Frontal cortex (tissue), 4 donors: ENCODE results near the gene HMGXB3. TPM values are rescaled to one million over a fixed set of nuclear protein-coding genes. Genes with fewer than 3 reads are reported as not detected.
A peak's percentile ranks its signal among the peaks of the same experiment; 100 is the strongest.

Experiments used
- DNase-seq, 2 donors: peaks; one replicate each; pipeline ENCODE4 v3.0.0; 2012; ENCODE audit warnings: low spot score in 2 of 2
- FAIRE-seq: peaks from 2 replicates; lab custom pipeline; 2012; peaks lifted over from hg19 to GRCh38; lab: Jason Lieb, UNC
- total RNA-seq: library from RNA; depleted of rRNA; stranded (reverse); fragments of >200 nt; gene quantifications from one replicate; pipeline ENCODE4 v1.2.3, GENCODE V29; 2014
- donor health status: control.
- donor health status: control.
- donor health status: control.

The HMGXB3 gene
- 21.2 TPM for total RNA-seq

- no peak for FAIRE-seq
These were observed at the start of gene HMGXB3, which contains the start of gene TIGD6 for GRCh38 chr5:150000256-150000989. Gene HMGXB3, plus strand, starts transcription at chr5:150000739. Its CDS starts 4,114 bp downstream, at chr5:150004853. Gene TIGD6, minus strand, starts transcription at chr5:150000654. Its CDS starts 4,306 bp downstream, at chr5:149996348.

DNA sequence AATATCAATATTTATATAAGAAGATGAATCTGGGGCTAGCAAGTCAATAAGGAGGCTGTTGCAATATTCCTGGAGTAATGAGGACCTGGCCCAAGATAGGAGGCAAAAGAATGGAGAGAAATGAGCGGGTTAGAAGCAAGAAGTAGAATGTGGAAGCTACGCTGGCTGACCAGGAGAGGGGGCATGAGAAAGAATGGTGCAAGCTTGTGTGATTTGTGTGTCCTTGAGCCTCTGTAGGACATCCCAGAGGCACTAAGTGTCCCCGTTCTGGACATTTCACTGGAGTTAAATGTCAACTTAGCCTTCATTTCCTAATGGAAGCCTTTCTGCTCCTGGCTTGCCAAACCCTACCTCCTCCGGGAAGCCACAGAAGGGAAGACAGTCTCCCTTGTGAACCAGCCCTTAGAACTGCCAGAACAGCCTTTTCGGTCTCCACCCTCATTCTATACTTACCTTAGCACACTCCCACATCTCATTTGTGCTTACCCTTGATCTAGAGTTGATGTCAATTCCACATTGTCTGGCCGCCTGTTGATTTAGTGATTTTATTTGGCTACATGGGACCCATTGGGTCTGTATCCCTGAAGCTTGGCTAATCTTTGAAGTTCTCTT lies 49.3 kb upstream of the HMGXB3 start:
- FAIRE-seq (no peak), DNase-seq (no peak)

More at GRCh38 chr5:150000256-150000989, at the start of gene HMGXB3, which contains the start of gene TIGD6:
- peak; percentile 89 to 93 for DNase-seq

GRCh38 chr5:149953436-149954121 lies 47.0 kb upstream of the HMGXB3 start:
- DNase-seq (no peak), FAIRE-seq (no peak)

- FAIRE-seq (no peak), DNase-seq (no peak)
These were observed 45.7 kb upstream of the HMGXB3 start for GRCh38 chr5:149954798-149955197.

DNA sequence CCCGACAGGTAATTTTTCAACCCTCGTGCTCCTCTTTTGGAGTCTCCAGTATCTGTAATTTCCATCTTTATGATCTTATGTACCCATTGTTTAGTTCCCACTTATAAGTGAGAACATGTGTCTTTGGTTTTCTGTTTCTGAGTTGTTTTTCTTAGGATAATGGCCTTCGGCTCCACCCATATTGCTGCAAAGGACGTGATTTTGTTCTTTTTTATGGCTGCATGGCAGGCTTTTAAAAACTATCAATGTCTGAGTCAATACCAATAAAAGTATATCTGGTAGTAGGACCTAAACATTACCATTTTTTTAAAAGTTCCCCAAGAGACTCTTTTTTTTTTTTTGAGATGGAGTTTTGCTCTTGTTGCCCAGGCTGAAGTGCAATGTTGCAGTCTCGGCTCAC lies 43.9 kb upstream of the HMGXB3 start:
- DNase-seq (no peak), FAIRE-seq (no peak)

DNA sequence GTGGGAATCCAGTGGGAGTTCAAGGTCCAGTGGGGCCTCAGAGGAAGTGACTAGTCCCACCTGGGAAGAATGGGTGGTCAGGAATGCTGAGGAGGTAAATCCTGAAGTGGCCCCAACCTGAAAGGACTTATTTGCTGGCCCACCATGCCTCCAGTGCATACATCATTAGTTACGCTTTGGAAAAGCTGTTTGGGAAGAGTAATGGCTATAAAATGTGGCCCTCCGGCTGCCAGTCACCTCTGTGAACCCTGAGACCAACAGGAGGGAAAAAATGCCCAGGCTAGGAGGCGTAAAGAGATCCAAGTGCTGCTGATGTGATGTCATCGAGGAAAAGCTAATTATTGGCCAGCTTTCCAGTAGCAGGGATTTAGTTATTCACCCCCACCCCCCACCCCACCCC lies 42.7 kb upstream of the HMGXB3 start:
- no peak for FAIRE-seq
- DNase-seq, result no peak

GRCh38 chr5:149959406-149960236 lies 40.9 kb upstream of the HMGXB3 start:
- DNase-seq (peak; percentile 28 to 63), FAIRE-seq (no peak)

DNA sequence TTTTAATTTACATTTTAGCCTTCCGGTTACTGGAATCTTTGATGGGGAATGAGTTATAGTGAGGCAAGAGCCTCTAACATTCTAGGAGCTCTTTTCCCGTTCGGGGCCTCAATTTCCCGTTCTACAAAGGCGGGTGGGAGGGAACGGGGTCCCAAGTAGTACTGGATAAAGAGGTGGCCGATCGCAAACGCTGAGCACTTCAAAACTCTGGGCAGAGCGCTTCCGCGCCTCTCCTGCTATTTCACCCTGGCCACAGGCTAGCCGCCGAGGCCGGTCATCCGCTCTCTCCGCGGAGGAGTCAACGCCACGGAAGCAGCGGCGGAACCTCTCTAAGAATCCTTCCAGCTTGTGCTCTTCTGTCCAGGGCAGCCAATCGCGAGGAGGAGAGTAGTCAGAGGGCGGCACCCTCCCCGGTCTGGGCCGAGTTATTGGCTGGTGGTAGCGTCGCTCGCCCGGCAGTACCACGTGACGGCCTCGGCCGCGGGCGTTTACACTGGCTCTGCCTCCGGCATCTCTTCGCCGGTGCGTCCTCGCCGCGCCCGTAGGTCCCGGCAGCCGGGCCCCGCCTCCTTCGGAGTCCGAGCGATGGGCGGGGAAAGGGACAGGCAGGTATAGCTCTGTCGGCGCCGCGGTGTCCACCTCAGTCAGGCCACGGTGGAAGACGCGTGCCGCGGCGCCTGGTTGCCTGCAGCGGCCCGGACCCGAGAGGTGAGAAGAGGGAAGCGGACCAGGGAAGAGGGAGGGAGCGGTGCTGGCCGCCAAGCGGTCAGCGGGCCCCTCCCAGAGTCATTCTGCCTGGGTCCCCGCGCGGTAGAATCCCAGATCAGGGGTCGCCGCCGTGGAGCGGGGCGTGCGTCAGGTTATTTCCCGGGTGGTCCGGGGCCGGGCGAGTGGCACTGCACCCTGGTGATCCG lies 40.0 kb upstream of the HMGXB3 start, which contains the start of gene SLC26A2:
TSS of gene SLC26A2 (plus strand) at position 487 of the 914 bp plus-strand sequence. CDS start 16,895 bp downstream, outside the sequence.
- FAIRE-seq, result peak; percentile 30
- DNase-seq, result peak; percentile 91 to 95

DNA sequence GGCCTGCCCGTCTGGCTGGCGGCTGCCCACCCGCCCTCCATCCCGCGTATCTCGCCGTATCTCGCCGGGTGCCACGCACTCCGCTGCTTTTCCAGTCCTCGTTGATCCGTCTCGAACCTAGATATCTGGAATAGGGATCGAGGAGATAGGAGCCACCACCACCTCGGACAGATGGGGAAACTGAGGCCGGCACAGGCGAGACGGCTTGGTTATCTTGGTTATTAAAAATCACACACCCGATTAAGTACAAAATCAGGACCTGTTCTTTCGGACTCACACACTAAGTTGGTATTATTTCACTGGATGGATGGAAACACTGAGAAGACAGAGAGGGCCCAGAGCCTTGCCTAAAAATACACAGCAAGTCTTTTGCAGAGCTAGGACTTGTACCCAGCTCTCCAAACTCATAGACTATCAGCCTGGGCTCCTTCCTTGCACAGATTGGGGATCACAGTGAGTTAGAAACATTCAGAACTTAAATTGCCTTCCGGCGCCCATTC lies 39.3 kb upstream of the HMGXB3 start:
- DNase-seq (no peak), FAIRE-seq (no peak)

GRCh38 chr5:149961957-149962409 lies 38.6 kb upstream of the HMGXB3 start:
- DNase-seq, result peak in 1 of 2 donors; percentile 32
- no peak for FAIRE-seq

DNA sequence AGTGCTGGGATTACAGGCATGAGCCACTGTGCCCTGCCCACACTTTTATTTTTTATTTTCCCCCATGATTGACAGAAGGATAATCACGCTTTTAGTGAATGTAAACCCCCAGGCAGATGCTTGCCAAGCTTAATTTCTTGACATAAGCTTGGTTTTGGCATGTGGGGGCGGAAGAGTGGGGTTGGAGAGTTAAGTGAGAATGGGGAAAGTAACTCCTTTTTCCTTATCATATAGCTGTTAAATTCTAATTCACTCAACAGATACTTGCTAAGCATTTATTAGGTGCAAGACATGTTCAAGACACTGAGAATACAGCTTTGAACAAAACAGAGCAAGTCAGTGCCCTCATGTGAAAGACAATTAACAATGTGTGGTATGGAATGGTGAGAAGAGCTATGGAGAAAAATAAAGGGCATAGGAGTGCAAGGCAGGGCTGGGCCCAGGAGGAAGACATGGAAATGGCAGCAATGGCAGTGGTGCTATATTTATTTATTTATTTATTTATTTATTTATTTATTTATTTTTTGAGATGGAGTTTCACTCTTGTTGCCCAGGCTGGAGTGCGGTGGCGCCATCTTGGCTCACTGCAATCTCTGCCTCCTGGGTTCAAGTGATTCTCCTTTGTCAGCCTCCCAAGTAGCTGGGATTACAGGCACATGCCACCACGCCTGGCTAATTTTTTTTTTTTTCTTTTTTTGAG lies 37.8 kb upstream of the HMGXB3 start:
- FAIRE-seq (no peak), DNase-seq (no peak)

- DNase-seq (no peak), FAIRE-seq (no peak)
These were observed 36.8 kb upstream of the HMGXB3 start for GRCh38 chr5:149963729-149964128.

- FAIRE-seq, result no peak
These were observed 33.6 kb upstream of the HMGXB3 start for GRCh38 chr5:149966946-149967345.

GRCh38 chr5:149969181-149969930 lies 31.2 kb upstream of the HMGXB3 start:
- FAIRE-seq (peak; percentile 26), DNase-seq (no peak)

More at GRCh38 chr5:149966946-149967345, 33.6 kb upstream of the HMGXB3 start:
- no peak for DNase-seq

GRCh38 chr5:149975409-149975808 lies 25.1 kb upstream of the HMGXB3 start:
- FAIRE-seq (no peak), DNase-seq (no peak)

GRCh38 chr5:149979896-149980295 lies 20.6 kb upstream of the HMGXB3 start:
- FAIRE-seq (no peak), DNase-seq (no peak)

- FAIRE-seq (no peak), DNase-seq (no peak)
These were observed 19.3 kb upstream of the HMGXB3 start for GRCh38 chr5:149981206-149981605.
